Hepatocyte (in vitro differentiated cells): ENCODE data around the gene TRPM2. TPM values are rescaled to one million over a fixed set of nuclear protein-coding genes. Genes with fewer than 3 reads are reported as not detected.

Source experiments
- DNase-seq: peaks from one replicate; pipeline ENCODE4 v3.0.0-alpha.2; 2016; ENCODE audit warnings: low spot score
- H2AFZ ChIP-seq: fragments of 200-600 bp; sonication (generic); 2 replicates; pipeline ENCODE4 v1.6.0; 2016; ENCODE audit warnings: antibody characterized with exemption, mild to moderate bottlenecking
- H3K27ac ChIP-seq: fragments of 200-600 bp; sonication (generic); 2 replicates; pipeline ENCODE4 v1.5.1; 2016; ENCODE audit warnings: mild to moderate bottlenecking
- H3K27me3 ChIP-seq: fragments of 200-600 bp; sonication (generic); 2 replicates; pipeline ENCODE4 v1.6.1; 2016
- H3K36me3 ChIP-seq: fragments of 200-600 bp; sonication (generic); replicated peaks from 2 replicates; pipeline ENCODE4 v1.5.1; 2016; ENCODE audit warnings: low read depth; ENCODE audit not compliant: insufficient read depth
- H3K4me1 ChIP-seq: fragments of 200-600 bp; sonication (generic); 2 replicates; pipeline ENCODE4 v1.5.1; 2016; ENCODE audit warnings: mild to moderate bottlenecking, moderate library complexity; ENCODE audit not compliant: insufficient read depth
- H3K4me2 ChIP-seq: fragments of 200-600 bp; sonication (generic); 2 replicates; pipeline ENCODE4 v1.6.0; 2016
- H3K4me3 ChIP-seq: fragments of 200-600 bp; sonication (generic); 2 replicates; pipeline ENCODE4 v1.5.1; 2016; ENCODE audit warnings: mild to moderate bottlenecking
- H3K79me2 ChIP-seq: fragments of 200-600 bp; sonication (generic); 2 replicates; pipeline ENCODE4 v1.6.0; 2017; ENCODE audit warnings: mild to moderate bottlenecking
- H3K9me2 ChIP-seq: fragments of 200-600 bp; sonication (generic); replicated peaks from 2 replicates; pipeline ENCODE4 v1.6.0; 2017; ENCODE audit warnings: mild to moderate bottlenecking; ENCODE audit not compliant: insufficient read depth
- H3K9me3 ChIP-seq: fragments of 200-600 bp; sonication (generic); 2 replicates; pipeline ENCODE4 v1.5.1; 2016; ENCODE audit warnings: low read depth, mild to moderate bottlenecking
- H4K20me1 ChIP-seq: fragments of 200-600 bp; sonication (generic); 2 replicates; pipeline ENCODE4 v1.6.0; 2016; ENCODE audit warnings: mild to moderate bottlenecking; ENCODE audit not compliant: insufficient read depth, poor library complexity, severe bottlenecking
- CTCF ChIP-seq: fragments of 200-600 bp; sonication (generic); IDR thresholded peaks from 2 replicates; pipeline ENCODE4 v1.5.1; 2016; ENCODE audit warnings: antibody characterized with exemption, mild to moderate bottlenecking; ENCODE audit not compliant: poor library complexity
- EZH2 ChIP-seq: fragments of 200-600 bp; sonication (generic); IDR thresholded peaks from 2 replicates; pipeline ENCODE4 v1.6.1; 2016; ENCODE audit warnings: antibody characterized with exemption, mild to moderate bottlenecking, borderline replicate concordance
- EZH2phosphoT487 ChIP-seq: fragments of 200-600 bp; sonication (generic); IDR thresholded peaks from one replicate; pipeline ENCODE4 v1.6.1; 2018; ENCODE audit warnings: antibody characterized with exemption, mild to moderate bottlenecking, low read depth, moderate library complexity; ENCODE audit not compliant: unreplicated experiment, severe bottlenecking
- WGBS: methylation state at CpG from one replicate; pipeline ENCODE4 v1.1.6; 2016; ENCODE audit warnings: low lambda C conversion rate; ENCODE audit errors: missing lambda C conversion rate; 5-methylcytosine and 5-hydroxymethylcytosine counted together
- polyA plus RNA-seq: library from polyadenylated mRNA; unstranded; fragments of >200 nt; fragmentation: Nextera tagmentation; extraction: Ambion mirVana; gene quantifications from 2 replicates; pipeline ENCODE4 v1.2.1, GENCODE V29; 2016
- total RNA-seq: library from RNA; depleted of rRNA; stranded (reverse); fragments of >200 nt; gene quantifications from 2 replicates; pipeline ENCODE4 v1.2.3, GENCODE V29; 2014

The TRPM2 gene
- total and polyA plus RNA-seq, 2 experiments from 2014 or later: 0.25 to 0.50 TPM

GRCh38 chr21:44449473-44450363, 96.3 kb downstream of the TRPM2 start:
- WGBS: 83% methylated on average over 27 of the region's 28 CpGs
- TF ChIP-seq EZH2: no peak
- TF ChIP-seq CTCF: no peak
- TF ChIP-seq EZH2phosphoT487: no peak
- Histone ChIP-seq H3K9me2 (no peaks in the 10 kb centered on the region), H3K4me2 (no peak overlapping the region), H3K4me3 (no peak overlapping the region), H3K36me3 (no peaks in the 10 kb centered on the region), H3K4me1 (no peaks in the 10 kb centered on the region), H2AFZ (no peak overlapping the region), H3K27ac (no peak overlapping the region), H3K27me3 (no peaks in the 10 kb centered on the region), H3K9me3 (no peaks in the 10 kb centered on the region), H3K79me2 (no peaks in the 10 kb centered on the region), H4K20me1 (no peaks in the 10 kb centered on the region)
- DNase-seq: no peak

GRCh38 chr21:44450402-44450801, 97.0 kb downstream of the TRPM2 start:
- Histone ChIP-seq H4K20me1 (no peaks in the 10 kb centered on the region), H3K4me3 (no peak overlapping the region), H3K27ac (no peak overlapping the region), H3K27me3 (no peaks in the 10 kb centered on the region), H3K79me2 (no peaks in the 10 kb centered on the region), H3K36me3 (no peaks in the 10 kb centered on the region), H3K9me2 (no peaks in the 10 kb centered on the region), H3K4me2 (no peak overlapping the region), H3K4me1 (no peaks in the 10 kb centered on the region), H2AFZ (no peak overlapping the region), H3K9me3 (no peaks in the 10 kb centered on the region)
- TF ChIP-seq EZH2phosphoT487: no peak
- TF ChIP-seq EZH2: no peak
- TF ChIP-seq CTCF: no peak
- 87% methylated on average over 11 of the region's 14 CpGs for WGBS
- DNase-seq: no peak

GRCh38 chr21:44450999-44451398, 97.6 kb downstream of the TRPM2 start:
- no peaks in the 10 kb centered on the region for H3K9me2 ChIP-seq
- no peak overlapping the region for H3K27ac ChIP-seq
- TF ChIP-seq CTCF (no peak), EZH2phosphoT487 (no peak), EZH2 (no peak)
- no peaks in the 10 kb centered on the region for H3K9me3 ChIP-seq
- no peak overlapping the region for H3K4me2 ChIP-seq
- 94% methylated on average over 14 of the region's 14 CpGs for WGBS
- H3K79me2 ChIP-seq: no peaks in the 10 kb centered on the region
- H3K4me1 ChIP-seq: peaks cover 1% of the 10 kb centered on the region
- no peaks in the 10 kb centered on the region for H4K20me1 ChIP-seq
- no peaks in the 10 kb centered on the region for H3K27me3 ChIP-seq
- DNase-seq: no peak
- H2AFZ ChIP-seq: no peak overlapping the region
- H3K4me3 ChIP-seq: no peak overlapping the region
- no peaks in the 10 kb centered on the region for H3K36me3 ChIP-seq
